Measurements from ENCODE around the gene TOB1. TPM values are rescaled to one million over a fixed set of nuclear protein-coding genes. Genes with fewer than 3 reads are reported as not detected.

The TOB1 gene
- total and polyA plus RNA-seq, 2 donors (not counting 1 experiment from before 2014, with no cell fraction given): 23.3 to 28.9 TPM

DNA sequence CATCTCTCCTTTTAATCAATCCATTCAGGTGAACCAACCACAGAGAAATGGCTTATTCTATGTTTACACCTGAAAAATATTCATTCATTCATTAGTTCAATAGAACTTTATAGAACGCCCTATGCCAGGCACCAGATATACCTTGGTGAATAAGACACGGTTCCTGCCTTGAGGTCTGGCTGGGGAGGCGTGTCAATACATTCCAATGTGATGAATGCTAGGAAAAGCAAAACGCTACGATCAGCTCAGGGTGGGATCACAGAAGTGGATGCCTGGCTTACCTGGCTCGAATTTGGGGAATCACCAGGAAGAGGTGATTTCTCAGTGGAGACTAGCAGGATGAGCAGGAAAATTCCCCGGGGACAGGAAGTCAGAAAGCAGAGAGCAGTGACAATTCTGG, 48.3 kb downstream of the TOB1 start:
- intact Hi-C loops (cut with micrococcal nuclease): loop anchor here (1.0 kb wide), 1 partner anchor 132 kb away; no protein-coding TSS in a partner anchor
- H3K9me3 Mint-ChIP-seq (ENCODE audit: insufficient read depth): peaks cover 2% of the 10 kb centered on the region
- no peak for DNase-seq
- TF ChIP-seq, protein P1, sequence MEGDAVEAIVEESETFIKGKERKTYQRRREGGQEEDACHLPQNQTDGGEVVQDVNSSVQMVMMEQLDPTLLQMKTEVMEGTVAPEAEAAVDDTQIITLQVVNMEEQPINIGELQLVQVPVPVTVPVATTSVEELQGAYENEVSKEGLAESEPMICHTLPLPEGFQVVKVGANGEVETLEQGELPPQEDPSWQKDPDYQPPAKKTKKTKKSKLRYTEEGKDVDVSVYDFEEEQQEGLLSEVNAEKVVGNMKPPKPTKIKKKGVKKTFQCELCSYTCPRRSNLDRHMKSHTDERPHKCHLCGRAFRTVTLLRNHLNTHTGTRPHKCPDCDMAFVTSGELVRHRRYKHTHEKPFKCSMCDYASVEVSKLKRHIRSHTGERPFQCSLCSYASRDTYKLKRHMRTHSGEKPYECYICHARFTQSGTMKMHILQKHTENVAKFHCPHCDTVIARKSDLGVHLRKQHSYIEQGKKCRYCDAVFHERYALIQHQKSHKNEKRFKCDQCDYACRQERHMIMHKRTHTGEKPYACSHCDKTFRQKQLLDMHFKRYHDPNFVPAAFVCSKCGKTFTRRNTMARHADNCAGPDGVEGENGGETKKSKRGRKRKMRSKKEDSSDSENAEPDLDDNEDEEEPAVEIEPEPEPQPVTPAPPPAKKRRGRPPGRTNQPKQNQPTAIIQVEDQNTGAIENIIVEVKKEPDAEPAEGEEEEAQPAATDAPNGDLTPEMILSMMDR (IDR thresholded peaks at IDR 0.05): no peak
- TF ChIP-seq EZH2 (IDR thresholded peaks at IDR 0.05; ENCODE audit: borderline replicate concordance, insufficient read depth, low read depth, low read length, poor library complexity, severe bottlenecking): no peak
- no peak overlapping the region for H3K4me2 ChIP-seq (replicated peaks; ENCODE audit: low read depth, low read length, poor library complexity, severe bottlenecking)
- no peaks in the 10 kb centered on the region for H3K9me3 ChIP-seq (ENCODE audit: control extremely low read depth in 1 of 3, control insufficient read depth in 2 of 3, insufficient read depth in 1 of 3, low read length in 2 of 3)
- POLR2A ChIA-PET: no interaction called here
- WGBS (ENCODE audit: insufficient coverage): 88% methylated on average over 6 of the region's 7 CpGs
- H3K27ac Mint-ChIP-seq: no peak overlapping the region
- no peaks in the 10 kb centered on the region for H3K36me3 ChIP-seq (replicated peaks in 1 of 2; ENCODE audit: control extremely low read depth in 1 of 2, control insufficient read depth in 1 of 2, extremely low read depth in 1 of 2, insufficient read depth in 2 of 2, low read length in 1 of 2)
- CTCF ChIA-PET: interaction anchor here (1.1 to 2.3 kb wide), 2 partner anchors 35 to 66 kb away, joined by 3 to 12 read pairs; no protein-coding TSS in a partner anchor
- H3K27me3 ChIP-seq (replicated peaks in 1 of 4; ENCODE audit: control extremely low read depth in 1 of 4, control insufficient read depth in 3 of 4, insufficient read depth in 4 of 4, low read length in 3 of 4): peaks cover 0 to 8% (median 4%) of the 10 kb centered on the region in 4 experiments
- peaks cover 33% of the 10 kb centered on the region for H3K27me3 Mint-ChIP-seq
- no peak overlapping the region for H3K9ac ChIP-seq (ENCODE audit: low read length)
- no peaks in the 10 kb centered on the region for H4K20me1 ChIP-seq (ENCODE audit: control insufficient read depth, insufficient read depth, low read length, poor library complexity, severe bottlenecking)
- peaks cover 5% of the 10 kb centered on the region for H3K4me1 Mint-ChIP-seq
- ATAC-seq (ENCODE audit: low read depth): no peak
- no peak overlapping the region for H3K4me3 Mint-ChIP-seq
- no peak overlapping the region for H2AFZ ChIP-seq (ENCODE audit: insufficient read depth, low read depth, low read length, poor library complexity, severe bottlenecking)
- no peak overlapping the region for H3K27ac ChIP-seq (ENCODE audit: low read length in 2 of 2)
- H3K4me1 ChIP-seq (ENCODE audit: control insufficient read depth in 2 of 2, insufficient read depth in 2 of 2, low read length in 2 of 2): peaks cover 0 to 7% of the 10 kb centered on the region in 2 donors
- no peak overlapping the region for H3K4me3 ChIP-seq (ENCODE audit: control extremely low read depth in 1 of 5, extremely low read depth in 1 of 5, insufficient read depth in 1 of 5, low read depth in 2 of 5, low read length in 4 of 5)
- H3K79me2 ChIP-seq (ENCODE audit: control insufficient read depth, insufficient read depth, low read length): no peaks in the 10 kb centered on the region
